K562 (cell line): Measurements from ENCODE around the gene TSPOAP1. TPM values are rescaled to one million over a fixed set of nuclear protein-coding genes. Genes with fewer than 3 reads are reported as not detected.

Experiments
- ATAC-seq: fragments of 200-7000 bp; cut with Tn5 transposase; 3 replicates; pipeline ENCODE4 v1.9.1; 2020; ENCODE audit warnings: moderate library complexity
- BruUV-seq: library from RNA; stranded (reverse); fragments of 400-500 nt; replicated peaks from 2 replicates; lab custom pipeline; 2021; lab: Mats Ljungman, UMichigan
- CTCF ChIA-PET: fragments of 300-600 bp; formaldehyde crosslinking; extraction: SDS; loops from one replicate; lab custom pipeline; 2021; ENCODE audit warnings: low intra/inter-chr PET ratio; lab: Yijun Ruan, JAX
- POLR2A ChIA-PET: fragments of 300-600, 350-650 bp; sonication (Branson Sonifier 250); formaldehyde crosslinking; extraction: SDS; loops from one replicate; lab custom pipeline; 2021; ENCODE audit warnings: antibody characterized with exemption, inconsistent platforms; lab: Yijun Ruan, JAX
- DNase-seq, 4 experiments: peaks; one replicate each; pipeline versions ENCODE4 v3.0.0 to v3.0.0-alpha.2; 2011 to 2018; ENCODE audit warnings: low spot score in 3 of 4, mixed read lengths in 3 of 4; ENCODE audit errors: extremely low read depth in 1 of 4
- FAIRE-seq: peaks from 2 replicates; lab custom pipeline; 2011; peaks lifted over from hg19 to GRCh38; lab: Jason Lieb, UNC
- H2AFZ ChIP-seq: 2 replicates; pipeline ENCODE4 v1.6.0; 2011; ENCODE audit warnings: low read depth, low read length, control low read depth, inconsistent platforms
- H3K27ac ChIP-seq: fragments of 200-600 bp; 3 replicates; pipeline ENCODE4 v1.8.0; 2011; ENCODE audit warnings: low read depth, mild to moderate bottlenecking, control low read depth, inconsistent platforms, low read length, moderate library complexity, mixed read lengths; ENCODE audit errors: extremely low read depth
- H3K27me3 ChIP-seq, 2 experiments: fragments of 300-600 bp in 1 of 2; 2 replicates in 1 of 2; 3 replicates in 1 of 2; pipeline versions ENCODE4 v1.6.0 to v1.8.0; 2011; ENCODE audit warnings: inconsistent platforms in 2 of 2, low read length in 2 of 2, mild to moderate bottlenecking in 1 of 2, mixed read lengths in 1 of 2, moderate library complexity in 1 of 2; ENCODE audit not compliant: control insufficient read depth in 2 of 2, insufficient read depth in 2 of 2
- H3K36me3 ChIP-seq: fragments of 300-600 bp; 3 replicates; pipeline ENCODE4 v1.8.0; 2011; ENCODE audit warnings: mild to moderate bottlenecking, low read length, inconsistent platforms; ENCODE audit not compliant: control insufficient read depth, insufficient read depth
- H3K4me1 ChIP-seq, 2 experiments: fragments of 200-600 bp in 1 of 2; replicated peaks in 1 of 2; 2 replicates in 1 of 2; 3 replicates in 1 of 2; pipeline versions ENCODE4 v1.5.1 to v1.8.0; 2011; ENCODE audit warnings: inconsistent platforms in 2 of 2, low read length in 2 of 2, mild to moderate bottlenecking in 1 of 2, mixed read lengths in 1 of 2, moderate library complexity in 1 of 2; ENCODE audit not compliant: control insufficient read depth in 2 of 2, insufficient read depth in 2 of 2
- H3K4me2 ChIP-seq: 2 replicates; pipeline ENCODE4 v1.6.1; 2011; ENCODE audit warnings: low read length, control low read depth, inconsistent platforms, mixed read lengths; ENCODE audit not compliant: insufficient read depth
- H3K4me3 ChIP-seq: fragments of 200-600 bp; sonication (generic), shearing (Covaris generic); 2 replicates; pipeline ENCODE4 v1.5.1; 2016; ENCODE audit warnings: control low read depth, inconsistent platforms
- H3K79me2 ChIP-seq: fragments of 200-600 bp; 3 replicates; pipeline ENCODE4 v1.8.0; 2011; ENCODE audit warnings: low read length, inconsistent platforms; ENCODE audit not compliant: control insufficient read depth, insufficient read depth
- H3K9ac ChIP-seq, 2 experiments: 2 replicates each; pipeline versions ENCODE4 v1.6.0 to v1.6.1; 2011; ENCODE audit warnings: low read depth in 2 of 2, low read length in 2 of 2, control low read depth in 1 of 2, inconsistent platforms in 1 of 2, mild to moderate bottlenecking in 1 of 2, mixed read lengths in 1 of 2; ENCODE audit not compliant: insufficient read depth in 1 of 2
- H3K9me1 ChIP-seq: one replicate; pipeline ENCODE4 v1.6.0; 2011; ENCODE audit warnings: inconsistent platforms, mild to moderate bottlenecking, low read length, moderate library complexity; ENCODE audit not compliant: control insufficient read depth, insufficient read depth
- H3K9me3 ChIP-seq: replicated peaks from 2 replicates; pipeline ENCODE4 v1.5.1; 2011; ENCODE audit warnings: low read depth, low read length, inconsistent platforms; ENCODE audit not compliant: control insufficient read depth, insufficient read depth
- H4K20me1 ChIP-seq: replicated peaks from 2 replicates; pipeline ENCODE4 v1.6.1; 2011; ENCODE audit warnings: low read length, inconsistent platforms, mixed read lengths; ENCODE audit not compliant: control insufficient read depth, insufficient read depth
- C11orf30 ChIP-seq: fragments of 450-650 bp; IDR thresholded peaks from 2 replicates; pipeline ENCODE4 v1.6.1; 2016; ENCODE audit warnings: low read depth, mild to moderate bottlenecking
- CXXC5 ChIP-seq: fragments of 250-450 bp; sonication (Bioruptor Pico); IDR thresholded peaks from 2 replicates; pipeline ENCODE4 v1.8.0; 2022; ENCODE audit warnings: inconsistent platforms, mild to moderate bottlenecking, moderate library complexity
- ETS1 ChIP-seq: conservative IDR thresholded peaks from 2 replicates; pipeline ENCODE4 v1.6.1; 2011; ENCODE audit warnings: low read depth, mild to moderate bottlenecking, low read length; ENCODE audit not compliant: control insufficient read depth
- HDGF ChIP-seq: fragments of 450-650 bp; IDR thresholded peaks from 2 replicates; pipeline ENCODE4 v1.6.1; 2016
- HMGXB4 ChIP-seq: sonication (generic); formaldehyde crosslinking; IDR thresholded peaks from 2 replicates; pipeline ENCODE4 v1.8.1; 2023; ENCODE audit warnings: mild to moderate bottlenecking, missing genetic modification reagents
- LCOR ChIP-seq: sonication (generic); formaldehyde crosslinking; IDR thresholded peaks from 2 replicates; pipeline ENCODE4 v1.8.0; 2022; ENCODE audit warnings: mild to moderate bottlenecking, missing genetic modification reagents
- POLR2G ChIP-seq: fragments of 200-400 bp; formaldehyde crosslinking; IDR thresholded peaks from 2 replicates; pipeline ENCODE4 v1.6.1; 2017; ENCODE audit warnings: low read depth, mild to moderate bottlenecking, antibody characterized with exemption, low read length, moderate library complexity
- RREB1 ChIP-seq: fragments of 250-450 bp; sonication (Bioruptor Pico); IDR thresholded peaks from 2 replicates; pipeline ENCODE4 v1.4.0; 2020
- XRCC5 ChIP-seq: fragments of 200-400 bp; formaldehyde crosslinking; IDR thresholded peaks from 2 replicates; pipeline ENCODE4 v1.6.1; 2017; ENCODE audit warnings: low read depth, mild to moderate bottlenecking, low read length
- ZNF165 ChIP-seq: fragments of 250-450 bp; sonication (Bioruptor Pico); IDR thresholded peaks from 2 replicates; pipeline ENCODE4 v1.4.0; 2020; ENCODE audit warnings: borderline replicate concordance
- ZNF445 ChIP-seq: fragments of 250-450 bp; sonication (Bioruptor Pico); IDR thresholded peaks from 2 replicates; pipeline ENCODE4 v1.4.0; 2020; ENCODE audit warnings: low read depth, mild to moderate bottlenecking, moderate library complexity
- ZNF76 ChIP-seq: fragments of 250-450 bp; sonication (Bioruptor Pico); IDR thresholded peaks from 2 replicates; pipeline ENCODE4 v1.4.0; 2020; ENCODE audit warnings: mild to moderate bottlenecking, moderate library complexity, borderline replicate concordance
- WGBS: fragments of 100-300 bp; shearing (Covaris generic); methylation state at CpG from one replicate; pipeline ENCODE4 v1.1.6; 2016; ENCODE audit warnings: low coverage, mixed read lengths; ENCODE audit not compliant: insufficient coverage; ENCODE audit errors: missing lambda C conversion rate; 5-methylcytosine and 5-hydroxymethylcytosine counted together
- in situ Hi-C: fragments of 300-500 bp; cut with MboI; formaldehyde crosslinking; loops from 4 replicates; pipeline ENCODE4 v1.15.0; 2018; ENCODE audit warnings: inconsistent platforms, mixed read lengths
- intact Hi-C: fragments of 100-400 bp; cut with micrococcal nuclease; formaldehyde crosslinking; loops from 2 replicates; pipeline ENCODE4 v1.14.2; 2022
- polyA plus RNA-seq, 8 experiments: library from polyadenylated mRNA; depleted of rRNA in 4 of 8; stranded (reverse) in 5 of 8; unstranded in 3 of 8; fragments of >200 nt; fragmentation: Nextera tagmentation in 2 of 8; fragmentation: Illumina TruSeq in 1 of 8; extraction: Ambion mirVana in 2 of 8; extraction: Trizol in 1 of 8; gene quantifications; 2 replicates each; pipeline versions ENCODE4 v1.2.1 to v1.2.3, GENCODE V29; 2011 to 2014; ENCODE audit warnings: inconsistent platforms in 1 of 8, missing spikeins in 1 of 8
- total RNA-seq, 7 experiments: library from RNA; depleted of rRNA in 6 of 7; stranded (reverse); fragments of >200 nt in 6 of 7; fragmentation: Illumina TruSeq in 2 of 7; extraction: Trizol in 2 of 7; gene quantifications; 2 replicates each; pipeline versions ENCODE4 v1.2.1 to v1.2.3, GENCODE V29; 2011 to 2021; ENCODE audit warnings: low replicate concordance in 1 of 7

The TSPOAP1 gene
- total and polyA plus RNA-seq, 9 of the 15 experiments (the other 6 are each of a cell fraction or from before 2014, with no cell fraction given), result 0.87 to 3.9 (median 1.8) TPM; not detected in 2

GRCh38 chr17:58334661-58335060 lies 6.1 kb upstream of the TSPOAP1 start:
- H3K9me1 ChIP-seq, result no peaks in the 10 kb centered on the region
- ChIA-PET CTCF (no interaction called here), POLR2A (interaction anchor here (0.7 to 10.4 kb wide), 5 partner anchors 8 to 81 kb away, joined by 3 to 257 read pairs (median 44); partner anchors contain the start of genes RNF43 and SUPT4H1)
- peaks cover 26% of the 10 kb centered on the region for H3K36me3 ChIP-seq
- no TSS peak for BruUV-seq
- H2AFZ ChIP-seq, result peak overlapping the region; percentile 72
- peak overlapping the region; percentile 90 for H3K4me2 ChIP-seq
- no peak for ATAC-seq
- no peak for FAIRE-seq
- intact Hi-C loops (loop anchor here (10.0 kb wide), 1 partner anchor 300 kb away; no protein-coding TSS in a partner anchor), in situ Hi-C loops (loop anchor here (5.0 kb wide), 1 partner anchor 83 kb away; the partner anchor contains the start of gene RNF43)
- peak overlapping the region; percentile 99 for H3K27ac ChIP-seq
- WGBS, result 34% methylated on average over 9 of the region's 9 CpGs
- peak overlapping the region; percentile 91; the same call in 1 of the 2 replicates for H3K4me3 ChIP-seq
- H3K27me3 ChIP-seq, result no peaks in the 10 kb centered on the region
- no peaks in the 10 kb centered on the region for H3K9me3 ChIP-seq
- peaks cover 26% of the 10 kb centered on the region for H4K20me1 ChIP-seq
- peak overlapping the region; percentile 96 to 100 for H3K9ac ChIP-seq
- H3K4me1 ChIP-seq, result peaks cover 51 to 65% of the 10 kb centered on the region in 2 experiments
- H3K79me2 ChIP-seq, result peaks cover 97% of the 10 kb centered on the region
- no peak for DNase-seq
- TF ChIP-seq ETS1 (no peak), HMGXB4 (CRISPR knock-in tag) (0 out of 2 replicates have a peak, but pooled peaks have one; percentile 19), ZNF76 (CRISPR knock-in tag) (0 out of 2 replicates have a peak, but pooled peaks have one; percentile 10), XRCC5 (no peak), CXXC5 (CRISPR knock-in tag) (peak; percentile 21; the same call in 1 of the 2 replicates), HDGF (peak; percentile 37; the same call in 1 of the 2 replicates), C11orf30 (no peak), RREB1 (0 out of 2 replicates have a peak, but pooled peaks have one; percentile 14), ZNF445 (no peak), ZNF165 (CRISPR knock-in tag) (no peak), LCOR (CRISPR knock-in tag) (no peak), POLR2G (peak; percentile 50)
